GM19438 (cell line): Measurements from ENCODE around the gene JAKMIP1.

Experiments
- ATAC-seq: cut with Tn5 transposase; IDR thresholded peaks from one replicate; pipeline ENCODE4 v1.9.1; 2021; ENCODE audit warnings: low read depth; ENCODE audit not compliant: unreplicated experiment

JAKMIP1 gene

DNA sequence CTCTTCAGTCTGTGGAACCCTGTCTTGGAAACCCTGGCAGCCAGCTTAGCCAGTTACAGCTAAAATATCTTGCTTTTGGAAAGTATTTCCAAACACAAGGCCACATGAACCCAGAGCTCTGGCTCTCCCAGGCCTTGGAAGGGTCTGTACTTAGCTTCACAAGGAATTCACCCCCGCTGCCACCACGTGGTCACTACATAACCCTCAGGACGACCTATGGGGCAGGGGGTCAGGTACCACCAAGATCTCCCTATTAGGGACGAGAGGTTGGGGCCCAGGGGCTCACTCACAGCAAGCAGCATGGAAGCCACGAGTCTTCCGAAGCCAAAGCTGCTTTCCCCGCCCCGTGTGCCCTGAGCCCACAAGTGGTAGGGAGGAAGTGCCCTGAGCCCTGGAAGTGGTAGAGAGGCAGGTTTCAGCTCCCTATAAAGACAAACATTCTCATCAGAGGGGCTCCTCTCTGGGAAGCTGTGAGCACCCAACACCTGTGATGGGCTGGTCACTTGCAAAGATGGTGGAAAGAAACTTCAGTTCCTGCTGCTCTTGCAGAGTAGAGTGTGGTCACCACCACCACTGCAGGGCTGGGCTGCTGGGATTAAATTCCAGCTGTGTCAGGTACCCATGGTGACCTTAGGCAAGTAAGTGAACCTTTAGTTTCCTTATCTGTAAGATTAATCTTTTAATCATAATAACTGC, 4.7 kb upstream of the JAKMIP1 start:
- ATAC-seq = no peak

DNA sequence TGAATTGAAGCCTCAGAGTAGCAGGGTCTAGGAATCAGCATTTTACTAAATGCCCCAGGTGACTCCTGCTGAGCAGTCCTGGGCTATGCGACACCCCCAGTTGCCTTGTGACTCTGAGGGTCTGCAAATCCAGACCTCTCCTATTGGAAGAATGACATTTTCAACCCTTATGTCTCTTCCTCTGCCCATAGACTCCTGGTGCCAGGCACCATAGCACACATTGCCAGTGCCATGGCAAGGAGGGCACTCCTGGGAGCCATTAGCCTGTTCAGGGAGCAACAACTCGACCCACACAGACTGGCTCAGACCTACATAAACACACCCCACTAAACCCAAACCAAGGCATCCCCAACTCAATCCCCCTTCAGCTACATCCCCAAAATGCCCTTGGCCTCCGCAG, 3.7 kb upstream of the JAKMIP1 start:
- no peak for ATAC-seq

DNA sequence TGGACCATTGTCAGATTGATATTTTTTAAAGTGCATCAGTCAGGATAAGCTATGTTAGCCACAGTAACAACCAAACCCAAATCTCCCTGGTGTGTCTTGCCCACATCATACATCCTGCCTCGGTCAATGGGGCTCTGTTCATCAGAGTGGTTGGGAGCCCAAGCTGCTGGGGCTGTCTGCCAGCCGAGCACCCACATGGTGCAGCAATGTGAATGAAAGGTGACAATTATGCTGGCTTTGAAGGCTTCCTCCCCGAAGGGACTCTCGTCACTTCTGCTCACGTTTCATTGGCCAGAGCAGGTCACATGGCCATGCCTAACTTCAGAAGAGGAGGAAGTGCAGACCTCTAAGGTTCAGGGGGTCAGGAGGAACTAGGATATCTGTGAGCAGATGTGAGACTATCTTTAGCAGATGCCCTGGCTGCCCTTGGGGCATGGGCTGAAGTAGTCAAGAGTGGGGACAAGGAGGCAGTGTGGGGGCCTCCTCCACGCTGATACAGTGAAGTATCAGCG, 1.3 kb upstream of the JAKMIP1 start:
- no peak for ATAC-seq

DNA sequence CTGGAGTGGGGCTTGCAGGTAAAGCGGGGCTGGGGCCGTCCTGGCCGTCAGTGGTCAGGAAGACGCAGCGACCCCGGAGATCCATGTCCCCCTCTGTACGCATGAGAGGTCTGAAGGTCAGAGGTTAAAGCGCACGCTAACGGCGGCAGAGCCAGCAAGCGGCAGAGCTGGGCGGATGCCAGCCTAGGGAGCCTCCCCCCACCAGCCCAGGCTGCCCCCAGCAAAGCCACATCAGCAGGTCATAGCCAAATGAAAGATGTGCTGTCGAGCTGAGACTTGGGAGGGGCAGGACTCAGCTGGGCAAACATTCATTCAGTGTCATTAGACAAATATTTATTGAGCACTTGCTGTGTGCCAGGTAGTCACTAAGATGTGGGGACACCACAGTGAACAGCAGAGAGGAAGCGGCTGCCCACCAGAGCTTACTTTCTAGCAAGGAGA, 593 bp upstream of the JAKMIP1 start:
- ATAC-seq = peak; percentile 30

DNA sequence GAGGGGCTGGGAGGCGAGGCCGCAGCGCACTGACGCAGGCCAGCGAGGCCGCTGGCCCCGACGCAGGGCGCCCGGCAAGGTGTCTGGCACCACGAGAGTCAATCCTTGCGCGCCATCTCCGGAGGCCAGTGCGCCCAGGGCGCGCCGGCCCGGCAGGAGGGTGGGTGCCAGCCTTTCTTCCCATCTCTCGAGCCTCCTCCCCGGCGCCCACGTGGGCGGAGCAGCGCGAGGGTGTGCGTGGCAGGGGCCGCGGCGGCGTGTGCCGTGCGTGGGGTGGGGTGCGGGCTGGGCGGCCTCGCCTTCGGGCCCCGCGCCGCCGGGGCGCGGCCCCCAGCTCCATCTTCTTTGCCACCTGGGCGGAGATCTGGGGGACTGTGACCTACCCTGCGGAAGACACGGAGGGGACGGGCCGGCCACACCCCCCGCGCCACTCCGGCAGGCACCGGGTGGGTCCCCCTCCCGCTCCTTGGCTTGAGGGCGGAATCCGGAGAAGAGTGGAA, 877 bp downstream of the JAKMIP1 start:
- ATAC-seq = no peak

DNA sequence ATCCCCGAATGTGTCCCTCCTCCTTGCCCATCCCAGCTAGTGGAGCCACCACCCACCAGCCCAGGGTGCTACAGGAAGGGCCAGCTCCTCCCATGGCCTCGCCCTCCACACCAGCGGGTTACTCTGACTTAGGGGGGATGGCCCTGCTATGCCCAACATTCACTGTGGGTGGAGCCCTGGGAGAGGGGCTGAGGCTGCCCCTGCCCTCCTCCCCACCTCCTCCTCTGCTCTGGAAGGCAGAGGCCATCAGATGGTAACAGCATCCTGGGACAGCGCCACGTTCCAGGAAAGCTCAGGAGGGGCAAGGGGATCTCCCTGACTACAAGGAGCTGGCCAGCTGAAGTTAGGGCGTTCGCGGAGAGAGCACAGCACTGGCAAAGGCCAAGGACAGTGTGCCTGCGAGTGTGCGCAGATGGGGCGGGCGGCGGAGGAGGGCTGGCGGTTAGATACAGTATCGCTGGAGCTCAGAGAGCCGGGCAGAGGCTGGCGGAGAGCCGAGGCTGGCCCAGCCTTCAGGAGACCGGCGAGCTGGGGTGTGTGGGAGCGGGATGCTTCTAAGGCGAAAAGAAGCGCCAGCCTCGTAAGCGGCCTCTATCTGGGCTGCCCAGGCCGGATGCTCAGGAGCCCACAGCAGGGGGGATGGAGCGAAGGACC, 1.5 kb downstream of the JAKMIP1 start:
- ATAC-seq = no peak

DNA sequence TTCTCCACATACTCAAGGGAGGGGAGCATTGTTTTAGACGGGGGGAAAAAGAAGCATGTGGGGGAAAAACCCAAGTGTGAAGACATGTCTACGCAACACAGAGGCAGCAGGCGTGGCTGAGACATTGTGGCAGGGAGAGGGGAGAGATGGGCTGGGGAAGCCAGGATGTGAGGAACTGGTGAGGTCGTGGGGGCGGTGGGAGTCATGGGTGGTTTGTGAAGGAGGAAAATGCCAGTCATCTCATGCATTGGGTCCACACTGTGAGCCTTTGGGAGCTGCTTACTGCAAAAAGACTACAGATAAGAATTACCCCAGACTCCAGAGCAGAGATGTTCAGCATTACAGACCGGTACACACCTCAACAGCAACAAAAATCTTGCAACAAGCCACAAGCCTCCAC, 2.1 kb downstream of the JAKMIP1 start:
- ATAC-seq = no peak

DNA sequence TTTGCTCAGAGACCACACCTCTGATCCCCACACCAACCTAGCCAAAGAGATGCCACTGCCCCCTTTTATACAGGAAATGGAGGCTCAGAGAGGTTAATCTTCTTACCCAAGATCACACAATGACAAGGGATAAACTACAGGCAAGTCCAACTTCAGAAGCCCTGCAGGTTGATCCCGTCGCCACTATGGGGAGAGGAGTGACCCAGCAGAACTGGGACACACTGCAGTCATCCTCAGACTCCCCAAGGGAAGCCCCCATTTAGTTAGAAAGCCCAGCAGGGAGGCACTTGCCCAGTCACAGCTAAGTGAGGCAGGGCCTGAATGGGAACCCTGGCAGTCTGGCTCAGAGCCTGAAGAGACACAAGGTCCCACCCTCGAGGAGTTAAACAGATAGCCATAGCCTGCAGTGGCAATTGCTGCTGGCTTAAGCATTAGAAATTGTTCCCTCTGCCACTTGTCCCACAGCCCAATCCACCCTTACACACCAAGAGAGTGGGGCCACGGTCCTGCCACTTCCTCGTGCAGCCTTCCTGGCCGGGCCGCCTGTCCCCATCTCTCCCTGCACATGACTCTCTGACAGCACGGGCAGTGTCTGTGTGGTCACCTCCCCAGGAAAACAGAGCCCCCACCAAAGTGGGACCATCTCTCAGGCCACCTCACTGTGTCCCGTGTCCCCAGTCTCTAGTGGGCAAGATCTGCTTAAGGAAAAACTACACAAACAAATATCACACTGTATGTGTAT, 2.7 kb downstream of the JAKMIP1 start:
- ATAC-seq = no peak

DNA sequence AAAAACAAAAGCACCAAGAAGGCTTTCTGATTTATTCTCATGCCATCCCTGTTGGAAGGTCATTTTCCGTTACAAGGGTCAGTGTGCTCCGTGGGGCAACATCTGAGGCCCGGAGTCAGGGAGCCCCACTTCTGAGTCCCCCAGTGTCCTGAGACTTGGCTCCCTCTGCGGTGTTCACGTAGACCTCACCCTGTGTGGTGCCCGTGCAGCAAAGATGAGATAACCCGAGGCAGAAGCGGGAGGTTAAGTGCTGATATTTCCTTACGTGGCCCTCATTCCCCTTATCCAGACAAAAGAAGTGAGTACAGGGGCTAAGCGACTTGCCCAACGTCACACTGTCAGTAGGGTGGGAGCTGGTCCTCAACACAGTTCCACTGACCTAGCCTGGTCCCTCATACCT, 3.5 kb downstream of the JAKMIP1 start:
- ATAC-seq = no peak

DNA sequence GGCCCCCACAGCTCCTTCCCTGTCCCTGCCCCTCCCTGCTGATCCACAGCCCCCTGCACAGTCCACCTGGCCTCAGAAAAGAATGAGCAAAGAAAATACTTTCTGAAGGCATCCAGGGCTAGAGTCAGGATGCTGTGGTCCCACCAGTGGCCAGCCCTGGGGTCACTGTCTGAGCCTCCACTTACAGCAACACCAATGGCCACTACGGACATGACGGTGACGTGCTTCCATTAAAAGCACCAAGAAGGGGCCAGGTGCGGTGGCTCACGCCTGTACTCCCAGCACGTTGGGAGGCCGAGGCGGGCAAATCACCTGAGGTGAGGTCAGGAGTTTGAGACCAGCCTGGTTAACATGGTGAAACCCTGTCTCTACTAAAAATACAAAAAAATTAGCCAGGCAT, 4.0 kb downstream of the JAKMIP1 start:
- no peak for ATAC-seq

DNA sequence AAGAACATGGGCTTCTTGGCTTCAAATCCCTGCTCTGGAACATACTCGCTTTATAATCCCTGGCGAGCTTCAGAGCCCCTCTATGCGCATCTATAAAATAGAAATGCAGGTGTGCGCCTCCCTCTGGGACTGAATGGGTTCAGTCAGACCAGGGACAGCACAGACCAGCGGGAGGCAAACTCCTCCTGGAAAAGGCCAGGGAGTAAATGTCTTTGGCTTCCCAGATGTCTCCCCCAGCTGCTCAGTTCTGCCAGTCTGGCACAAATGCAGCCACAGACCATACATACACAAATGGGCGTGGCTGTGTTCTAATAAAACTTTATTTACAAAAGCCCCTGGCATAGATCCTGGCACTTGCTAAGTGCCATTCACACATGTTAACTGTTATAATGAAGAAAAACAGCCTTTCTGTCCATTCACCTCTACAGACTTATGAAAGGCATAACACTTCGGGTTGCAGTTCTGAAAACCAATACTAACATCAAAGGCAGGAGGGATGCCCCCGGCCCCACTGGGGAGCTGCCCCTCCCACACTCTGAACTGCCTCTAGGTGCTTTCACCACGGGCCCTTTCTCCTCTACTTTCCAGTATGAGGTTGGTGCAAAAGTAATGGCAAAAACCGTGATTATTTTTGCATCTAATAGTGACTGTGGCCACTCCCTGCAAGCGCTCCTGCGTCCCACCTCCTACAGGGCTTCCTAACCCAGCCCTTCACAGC, 4.6 kb downstream of the JAKMIP1 start:
- ATAC-seq = no peak

DNA sequence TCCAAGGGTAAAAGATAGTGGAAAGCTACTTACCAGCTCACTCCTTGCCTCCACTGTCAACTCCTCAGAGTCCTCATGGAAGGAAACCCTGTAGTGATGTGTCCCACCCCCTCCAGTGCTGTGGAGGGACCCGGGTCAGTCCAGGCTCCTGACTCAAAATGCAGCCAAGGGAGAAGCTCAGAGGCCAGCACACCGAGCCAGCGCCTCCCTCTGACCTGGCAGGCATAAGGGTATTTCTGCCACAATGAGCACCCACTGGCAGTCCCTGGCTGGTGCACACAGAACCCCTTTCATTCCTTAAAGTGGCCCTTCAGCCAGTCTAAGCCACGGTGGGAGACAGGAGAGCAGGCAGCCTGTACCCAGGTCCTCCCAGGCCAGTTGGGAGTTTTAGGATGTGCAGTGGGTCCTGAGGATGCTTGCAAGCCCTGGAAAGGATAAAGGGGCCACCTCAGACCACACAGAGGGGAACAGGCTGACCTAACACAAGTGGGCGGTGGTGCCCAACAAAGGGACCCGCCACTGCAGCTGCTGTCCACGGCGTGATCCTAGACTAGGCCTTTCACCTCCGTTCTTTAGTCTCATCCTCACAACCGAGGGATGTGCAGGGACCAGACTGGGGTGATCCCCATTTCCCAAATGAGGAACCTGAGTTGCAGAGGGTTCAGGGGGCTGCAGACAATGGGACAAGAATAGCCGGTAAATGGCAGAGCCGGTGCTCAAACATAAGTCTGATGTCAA, 5.7 kb downstream of the JAKMIP1 start:
- no peak for ATAC-seq

DNA sequence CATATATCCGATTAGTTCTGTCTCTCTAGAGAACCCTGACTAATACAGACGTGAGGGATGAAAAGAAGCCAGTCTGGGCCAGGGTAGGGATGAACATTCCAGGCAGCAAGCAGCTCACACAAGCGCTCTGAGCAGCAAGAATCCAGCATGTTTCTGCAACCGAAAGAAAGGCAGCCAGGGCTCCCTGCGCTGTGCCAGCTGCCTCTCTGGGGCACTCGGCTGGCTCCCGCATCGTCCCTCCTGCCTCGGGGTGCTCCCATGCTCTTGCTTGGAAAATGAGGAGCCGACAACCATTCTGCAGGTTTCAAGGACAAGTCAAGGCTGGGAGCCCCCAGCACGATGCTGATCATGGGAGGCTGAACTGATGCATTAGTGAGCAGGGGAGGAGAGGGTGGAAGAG, 7.0 kb downstream of the JAKMIP1 start:
- ATAC-seq = no peak

DNA sequence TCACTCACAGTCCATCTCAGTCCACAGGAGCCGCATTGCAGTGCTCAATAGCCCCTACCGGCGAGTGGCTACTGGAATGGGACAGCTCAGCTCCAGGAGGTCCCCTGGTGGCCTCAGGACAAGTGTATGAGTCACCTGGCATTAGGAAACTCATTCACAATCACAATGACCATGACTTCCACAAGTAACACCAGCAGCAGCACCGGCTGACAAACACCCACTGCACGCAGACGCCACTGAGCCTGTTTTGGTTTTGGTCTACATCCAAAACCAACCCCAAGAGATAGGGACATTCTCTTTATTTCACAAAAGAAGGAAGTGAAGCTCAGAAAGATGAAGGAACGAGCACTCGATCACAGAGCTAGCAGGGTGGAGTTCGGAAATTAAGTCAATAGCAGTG, 8.1 kb downstream of the JAKMIP1 start:
- no peak for ATAC-seq

DNA sequence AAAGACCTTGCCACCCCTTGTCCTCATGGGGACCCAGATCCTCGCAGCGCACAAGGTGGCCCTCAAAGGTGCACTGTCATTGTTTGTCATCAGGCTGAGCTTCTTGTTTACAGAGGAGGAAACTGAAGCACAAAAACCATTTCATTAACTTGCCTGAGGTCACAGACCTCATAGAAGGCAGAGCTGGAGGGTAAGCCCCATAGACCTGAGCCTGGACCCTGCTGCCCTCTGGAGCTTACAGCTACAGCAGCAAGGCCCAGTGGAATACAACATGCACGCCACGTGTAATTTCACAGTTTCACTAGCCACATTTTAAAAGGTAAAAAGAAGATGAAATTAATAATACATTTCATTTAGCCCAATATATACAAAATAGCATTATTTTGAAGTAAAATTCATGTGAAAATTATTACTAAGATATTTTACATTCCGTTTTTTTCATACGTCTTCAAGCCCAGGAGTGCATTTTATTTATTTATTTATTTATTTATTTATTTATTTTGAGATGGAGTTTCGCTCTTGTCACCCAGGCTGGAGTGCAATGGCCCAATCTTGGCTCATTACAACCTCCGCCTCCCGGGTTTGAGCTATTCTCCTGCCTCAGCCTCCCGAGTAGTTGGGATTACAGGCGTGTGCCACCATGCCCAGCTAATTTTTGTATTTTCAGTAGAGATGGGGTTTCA, 8.8 kb downstream of the JAKMIP1 start:
- ATAC-seq = no peak

DNA sequence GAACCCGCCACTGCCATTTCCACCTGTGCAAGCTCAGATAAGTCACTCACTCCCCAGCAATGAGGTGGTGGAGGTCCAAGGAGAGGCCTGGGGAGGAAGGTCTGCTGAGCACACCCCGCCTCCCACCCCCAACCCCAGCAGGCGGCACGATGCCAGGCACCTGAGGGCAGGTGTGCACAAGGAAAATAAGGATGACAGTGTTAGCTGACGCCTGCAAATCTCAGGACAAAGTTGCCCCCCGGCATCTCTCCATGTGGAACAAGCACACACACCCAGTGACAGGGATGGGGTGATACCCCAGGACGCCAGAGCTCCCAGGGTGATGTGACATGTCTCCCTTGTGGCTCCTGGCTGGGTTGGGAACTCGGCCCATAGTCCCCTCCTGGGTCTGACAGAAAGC, 9.9 kb downstream of the JAKMIP1 start:
- no peak for ATAC-seq

DNA sequence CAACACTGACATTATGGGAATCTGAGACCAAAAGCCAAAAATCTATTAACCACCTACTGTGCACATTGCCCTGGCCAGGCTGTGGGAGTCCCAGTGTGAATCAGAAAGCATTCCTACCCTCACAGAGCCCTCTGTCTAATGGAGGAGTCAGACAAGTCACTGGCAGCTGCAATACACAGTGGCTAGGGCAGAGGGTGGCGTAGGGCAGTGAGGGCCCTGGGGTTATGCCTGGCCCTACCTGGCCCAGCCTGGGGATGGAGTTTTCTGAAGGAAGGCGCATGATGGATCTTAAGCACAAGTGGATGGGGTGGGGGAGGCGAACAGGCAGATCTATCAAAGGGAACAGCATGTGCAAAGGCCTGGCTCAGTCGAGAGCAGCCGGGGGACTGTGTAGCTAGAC, 10.8 kb downstream of the JAKMIP1 start:
- ATAC-seq = no peak

DNA sequence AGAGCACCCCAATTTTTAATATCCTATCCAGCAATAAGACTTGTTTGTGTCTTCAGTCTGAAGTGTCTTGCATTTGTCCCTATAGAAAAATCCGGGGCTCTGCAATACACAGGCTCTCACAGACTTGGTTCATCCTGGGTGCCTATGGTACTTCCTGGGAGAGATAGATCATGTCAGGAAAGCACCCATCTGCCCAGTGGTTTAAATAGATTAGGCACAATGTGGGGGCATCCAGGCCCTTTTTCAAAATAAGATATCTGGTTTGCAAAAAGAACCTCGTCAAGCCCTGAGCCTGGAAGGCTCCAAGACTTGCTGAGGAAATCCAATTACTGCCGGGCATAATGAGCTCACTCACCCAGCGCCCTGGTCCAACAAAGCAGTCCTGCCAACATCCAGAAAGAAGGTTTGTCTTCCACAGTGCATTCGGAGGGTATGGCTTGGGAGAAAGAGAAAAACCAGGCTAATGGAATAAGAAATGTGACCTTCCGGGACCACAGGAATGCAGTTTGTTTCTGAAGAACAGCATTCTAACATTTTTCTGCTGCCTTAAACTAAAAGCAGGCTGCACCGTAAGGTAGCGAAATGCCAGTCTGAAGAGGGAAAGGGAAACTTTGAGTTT, 11.6 kb downstream of the JAKMIP1 start:
- no peak for ATAC-seq

DNA sequence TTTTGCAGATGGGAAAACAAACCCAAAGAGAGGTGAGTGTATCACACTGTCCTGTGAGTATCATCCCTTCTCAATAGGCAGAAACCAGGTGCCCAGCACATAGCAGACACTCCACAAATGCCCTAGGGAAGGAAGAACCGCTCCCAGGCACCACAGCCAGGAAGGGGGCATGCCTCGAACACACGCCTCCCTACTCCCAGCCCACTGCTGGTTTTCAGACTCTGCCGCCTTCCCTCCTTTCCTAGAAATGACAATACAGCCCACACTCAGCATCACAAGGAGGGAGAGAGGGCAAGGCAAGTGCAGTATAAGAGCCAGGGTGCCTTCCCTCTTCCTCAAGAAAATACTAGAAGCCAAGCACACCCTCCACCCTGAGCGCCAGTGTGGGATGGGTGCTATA, 16.2 kb downstream of the JAKMIP1 start:
- ATAC-seq = no peak
